GM18909 (cell line): Measurements from ENCODE around the gene HSPA12A.
"Not testable (repeated sequence)": the region's sequence is repeated elsewhere in the genome, so short reads cannot be mapped to it uniquely, and the experiment has no call there.

Experiments used
- ATAC-seq: cut with Tn5 transposase; IDR thresholded peaks from one replicate; pipeline ENCODE4 v1.9.1; 2021; ENCODE audit warnings: mild to moderate bottlenecking; ENCODE audit not compliant: unreplicated experiment, poor library complexity

HSPA12A gene

GRCh38 chr10:116720668-116721546 is 21.5 kb downstream of the HSPA12A start:
- ATAC-seq = no peak

- ATAC-seq = no peak
Measured at GRCh38 chr10:116720241-116720643, 22.1 kb downstream of the HSPA12A start.

- ATAC-seq = no peak
Measured at GRCh38 chr10:116719804-116720203, 22.6 kb downstream of the HSPA12A start.

- no peak for ATAC-seq
Measured at GRCh38 chr10:116718058-116718457, 24.3 kb downstream of the HSPA12A start.

GRCh38 chr10:116716381-116716780 is 26.0 kb downstream of the HSPA12A start:
- ATAC-seq = no peak

GRCh38 chr10:116715839-116716377 is 26.5 kb downstream of the HSPA12A start:
- no peak for ATAC-seq

- ATAC-seq = no peak
Measured at GRCh38 chr10:116715341-116715740, 27.0 kb downstream of the HSPA12A start.

GRCh38 chr10:116713846-116714245 is 28.5 kb downstream of the HSPA12A start:
- ATAC-seq = no peak

GRCh38 chr10:116712989-116713543 is 29.3 kb downstream of the HSPA12A start:
- ATAC-seq = no peak

GRCh38 chr10:116712519-116712918 is 29.8 kb downstream of the HSPA12A start:
- ATAC-seq = no peak

GRCh38 chr10:116711803-116712202 is 30.6 kb downstream of the HSPA12A start:
- not testable (repeated sequence) for ATAC-seq

GRCh38 chr10:116710076-116710475 is 32.3 kb downstream of the HSPA12A start:
- ATAC-seq = no peak

- no peak for ATAC-seq
Measured at GRCh38 chr10:116708877-116709276, 33.5 kb downstream of the HSPA12A start.

- no peak for ATAC-seq
Measured at GRCh38 chr10:116708391-116708821, 34.0 kb downstream of the HSPA12A start.

GRCh38 chr10:116707981-116708380 is 34.4 kb downstream of the HSPA12A start:
- no peak for ATAC-seq

- ATAC-seq = no peak
Measured at GRCh38 chr10:116706281-116706680, 36.1 kb downstream of the HSPA12A start.

GRCh38 chr10:116705498-116705897 is 36.9 kb downstream of the HSPA12A start:
- ATAC-seq = no peak

GRCh38 chr10:116704926-116705325 is 37.4 kb downstream of the HSPA12A start:
- no peak for ATAC-seq

- ATAC-seq = no peak
Measured at GRCh38 chr10:116702165-116702564, 40.2 kb downstream of the HSPA12A start.

GRCh38 chr10:116699471-116700150 is 42.8 kb downstream of the HSPA12A start:
- no peak for ATAC-seq

GRCh38 chr10:116699049-116699448 is 43.3 kb downstream of the HSPA12A start:
- ATAC-seq = no peak
